VCaP (cell line): ENCODE data around the gene CENPN.

Source experiments
- H3K27ac ChIP-seq: fragments of 450-650 bp; 2 replicates; pipeline ENCODE4 v1.5.1; 2017
- TF ChIP-seq, protein P1 (sequence below): fragments of 450-650 bp; conservative IDR thresholded peaks from 2 replicates; pipeline ENCODE4 v1.5.1; 2017; ENCODE audit warnings: mild to moderate bottlenecking, moderate library complexity

CENPN gene

DNA sequence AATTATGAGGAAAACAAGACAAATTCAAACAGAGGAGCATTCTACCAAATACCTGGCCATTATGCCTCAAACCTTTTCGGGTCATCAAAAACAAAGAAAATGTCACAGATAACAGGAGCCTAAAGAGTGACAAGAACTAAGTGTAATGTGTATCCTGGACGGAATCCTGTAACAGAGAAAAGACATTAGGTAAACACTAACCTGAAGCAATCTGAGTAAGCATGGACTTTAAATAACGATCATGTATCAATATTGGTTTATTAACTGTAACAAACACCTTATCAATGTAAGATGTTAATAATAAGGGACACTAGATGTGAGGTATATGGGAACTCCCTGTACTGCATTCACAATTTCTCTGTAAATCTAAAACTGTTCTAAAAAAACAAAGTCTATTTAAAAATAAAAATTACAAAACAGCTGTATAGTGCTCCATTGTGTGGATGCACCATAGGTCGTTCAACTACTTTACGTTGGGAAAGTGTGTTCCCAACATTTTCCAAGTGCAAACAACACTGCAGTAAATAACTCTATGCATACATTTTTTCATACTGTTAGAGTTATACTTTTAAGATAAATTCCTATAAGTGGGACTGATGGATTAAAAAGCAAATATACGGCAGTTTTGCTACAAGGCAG lies 15.1 kb upstream of the CENPN start:
- TF ChIP-seq, protein P1, sequence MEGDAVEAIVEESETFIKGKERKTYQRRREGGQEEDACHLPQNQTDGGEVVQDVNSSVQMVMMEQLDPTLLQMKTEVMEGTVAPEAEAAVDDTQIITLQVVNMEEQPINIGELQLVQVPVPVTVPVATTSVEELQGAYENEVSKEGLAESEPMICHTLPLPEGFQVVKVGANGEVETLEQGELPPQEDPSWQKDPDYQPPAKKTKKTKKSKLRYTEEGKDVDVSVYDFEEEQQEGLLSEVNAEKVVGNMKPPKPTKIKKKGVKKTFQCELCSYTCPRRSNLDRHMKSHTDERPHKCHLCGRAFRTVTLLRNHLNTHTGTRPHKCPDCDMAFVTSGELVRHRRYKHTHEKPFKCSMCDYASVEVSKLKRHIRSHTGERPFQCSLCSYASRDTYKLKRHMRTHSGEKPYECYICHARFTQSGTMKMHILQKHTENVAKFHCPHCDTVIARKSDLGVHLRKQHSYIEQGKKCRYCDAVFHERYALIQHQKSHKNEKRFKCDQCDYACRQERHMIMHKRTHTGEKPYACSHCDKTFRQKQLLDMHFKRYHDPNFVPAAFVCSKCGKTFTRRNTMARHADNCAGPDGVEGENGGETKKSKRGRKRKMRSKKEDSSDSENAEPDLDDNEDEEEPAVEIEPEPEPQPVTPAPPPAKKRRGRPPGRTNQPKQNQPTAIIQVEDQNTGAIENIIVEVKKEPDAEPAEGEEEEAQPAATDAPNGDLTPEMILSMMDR, result no peak
- no peak overlapping the region for H3K27ac ChIP-seq

GRCh38 chr16:80992676-80993293 lies 14.2 kb upstream of the CENPN start:
- TF ChIP-seq, protein P1, result no peak
- H3K27ac ChIP-seq, result no peak overlapping the region

- no peak overlapping the region for H3K27ac ChIP-seq
- TF ChIP-seq, protein P1, result no peak
These were observed 13.7 kb upstream of the CENPN start for GRCh38 chr16:80993307-80993706.

DNA sequence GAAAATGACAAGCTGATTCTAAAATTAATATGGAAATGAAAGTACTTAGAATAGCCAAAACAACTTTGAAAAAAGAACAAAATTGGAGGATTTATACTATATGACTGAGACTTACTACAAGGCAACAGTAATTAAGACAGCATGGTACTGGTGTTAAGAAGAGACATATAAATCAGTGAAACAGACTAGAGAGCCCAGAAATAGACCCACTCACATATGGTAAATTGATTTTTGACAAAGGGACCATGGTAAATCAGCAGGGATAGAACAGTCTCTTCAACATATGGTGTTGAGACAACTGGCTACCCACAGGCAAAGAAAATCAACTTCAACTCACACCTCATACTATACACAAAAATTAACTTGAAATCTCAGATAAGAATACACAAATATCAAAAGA lies 13.2 kb upstream of the CENPN start:
- no peak overlapping the region for H3K27ac ChIP-seq

DNA sequence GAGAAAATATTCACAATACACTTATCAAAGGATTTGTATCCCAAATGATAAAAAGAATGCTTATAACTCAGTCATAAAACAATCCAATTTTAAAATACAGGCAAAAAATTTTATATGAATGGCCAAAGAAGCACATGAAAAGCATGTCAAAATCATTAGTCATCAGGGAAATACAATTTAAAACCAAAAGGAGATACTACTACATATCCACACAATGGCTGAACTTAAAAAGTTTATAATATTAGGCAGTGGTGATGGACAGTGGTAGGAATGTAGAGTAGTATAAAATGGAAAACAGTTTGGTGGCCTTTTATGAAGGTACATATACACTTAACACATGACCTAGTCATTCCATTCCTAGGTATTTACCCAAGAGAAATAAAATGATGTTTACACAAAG lies 12.6 kb upstream of the CENPN start:
- H3K27ac ChIP-seq, result no peak overlapping the region

More for the DNA sequence above, 13.2 kb upstream of the CENPN start:
- TF ChIP-seq, protein P1, result no peak

GRCh38 chr16:80996688-80997138 lies 10.3 kb upstream of the CENPN start:
- H3K27ac ChIP-seq, result peak overlapping the region; percentile 74
- TF ChIP-seq, protein P1, result no peak

More for the DNA sequence above, 12.6 kb upstream of the CENPN start:
- TF ChIP-seq, protein P1, result no peak

GRCh38 chr16:80997139-80997798 lies 9.7 kb upstream of the CENPN start:
- H3K27ac ChIP-seq, result peak overlapping the region; percentile 74
- TF ChIP-seq, protein P1, result no peak
